Measurements from ENCODE around the gene DENND4B. TPM values are rescaled to one million over a fixed set of nuclear protein-coding genes. Genes with fewer than 3 reads are reported as not detected.

Gene DENND4B
- total and polyA plus RNA-seq, 9 of the 15 experiments (the other 6 are each of a cell fraction or from before 2014, with no cell fraction given): 9.5 to 80.5 (median 23.1) TPM

GRCh38 chr1:153921080-153921802, 25.3 kb downstream of the DENND4B start (continued):
- TF ChIP-seq, protein P1, sequence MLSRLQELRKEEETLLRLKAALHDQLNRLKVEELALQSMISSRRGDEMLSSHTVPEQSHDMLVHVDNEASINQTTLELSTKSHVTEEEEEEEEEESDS (CRISPR knock-in tag; IDR thresholded peaks at IDR 0.05): no peak
- TF ChIP-seq, protein P2, sequence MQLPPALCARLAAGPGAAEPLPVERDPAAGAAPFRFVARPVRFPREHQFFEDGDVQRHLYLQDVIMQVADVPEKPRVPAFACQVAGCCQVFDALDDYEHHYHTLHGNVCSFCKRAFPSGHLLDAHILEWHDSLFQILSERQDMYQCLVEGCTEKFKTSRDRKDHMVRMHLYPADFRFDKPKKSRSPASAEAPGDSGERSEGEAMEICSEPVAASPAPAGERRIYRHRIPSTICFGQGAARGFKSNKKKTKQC (CRISPR knock-in tag; IDR thresholded peaks at IDR 0.05): no peak
- peak; percentile 20 for TF ChIP-seq SAP30 (IDR thresholded peaks at IDR 0.05; ENCODE audit: borderline replicate concordance, insufficient read depth, low read depth, low read length, poor library complexity, severe bottlenecking)
- TF ChIP-seq ZNF609 (CRISPR knock-in tag; IDR thresholded peaks at IDR 0.05; ENCODE audit: borderline replicate concordance): no peak
- no peak for TF ChIP-seq KLF16 (IDR thresholded peaks at IDR 0.05)
- no peak for TF ChIP-seq WHSC1 (IDR thresholded peaks at IDR 0.05; ENCODE audit: low read length)
- peak; percentile 24; the same call in 1 of the 2 replicates for TF ChIP-seq HLTF (IDR thresholded peaks at IDR 0.05)
- no peak for TF ChIP-seq SMARCA5 (IDR thresholded peaks at IDR 0.05)
- TF ChIP-seq LEF1 (IDR thresholded peaks at IDR 0.05): peak; percentile 51; the same call in 1 of the 2 replicates
- TF ChIP-seq ETV6 (IDR thresholded peaks at IDR 0.05; ENCODE audit: borderline replicate concordance in 1 of 2, low read depth in 2 of 2, low read length in 1 of 2): no peak
- no peak for TF ChIP-seq ETV6 (CRISPR knock-in tag; IDR thresholded peaks at IDR 0.05; ENCODE audit: borderline replicate concordance)
- TF ChIP-seq POLR2B (IDR thresholded peaks at IDR 0.05; ENCODE audit: low read depth, partially characterized antibody): no peak
- no peak for TF ChIP-seq COPS2 (conservative IDR thresholded peaks at IDR 0.05)
- TF ChIP-seq HDAC8 (tag; IDR thresholded peaks at IDR 0.05): no peak
- no peak for TF ChIP-seq NFXL1 (CRISPR knock-in tag; IDR thresholded peaks at IDR 0.05)
- no peak for TF ChIP-seq ZFPM2 (CRISPR knock-in tag; IDR thresholded peaks at IDR 0.05)
- TF ChIP-seq IFI16 (CRISPR knock-in tag; IDR thresholded peaks at IDR 0.05): no peak
- 0 out of 4 replicates have a peak, but pooled peaks of 1 of the 2 experiments have one; percentile 36 for TF ChIP-seq ARNT (IDR thresholded peaks at IDR 0.05)
- TF ChIP-seq, protein P3, sequence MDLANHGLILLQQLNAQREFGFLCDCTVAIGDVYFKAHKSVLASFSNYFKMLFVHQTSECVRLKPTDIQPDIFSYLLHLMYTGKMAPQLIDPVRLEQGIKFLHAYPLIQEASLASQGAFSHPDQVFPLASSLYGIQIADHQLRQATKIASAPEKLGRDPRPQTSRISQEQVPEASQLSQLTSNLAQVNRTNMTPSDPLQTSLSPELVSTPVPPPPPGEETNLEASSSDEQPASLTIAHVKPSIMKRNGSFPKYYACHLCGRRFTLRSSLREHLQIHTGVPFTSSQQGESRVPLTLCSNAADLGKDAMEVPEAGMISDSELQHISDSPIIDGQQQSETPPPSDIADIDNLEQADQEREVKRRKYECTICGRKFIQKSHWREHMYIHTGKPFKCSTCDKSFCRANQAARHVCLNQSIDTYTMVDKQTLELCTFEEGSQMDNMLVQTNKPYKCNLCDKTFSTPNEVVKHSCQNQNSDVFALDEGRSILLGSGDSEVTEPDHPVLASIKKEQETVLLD (IDR thresholded peaks at IDR 0.05): no peak

Data from K562 (cell line).